SK-N-SH treated with all-trans-retinoic acid at 6 μM for 48 hours (cell line): ENCODE results near the gene MAST4.

Source experiments
- ATAC-seq: fragments of 200-7000 bp; cut with Tn5 transposase; 3 replicates; pipeline ENCODE4 v1.9.1; 2020; ENCODE audit warnings: mild to moderate bottlenecking, moderate library complexity
- ARNTL ChIP-seq: fragments of 450-650 bp; formaldehyde crosslinking; IDR thresholded peaks from 2 replicates; pipeline ENCODE4 v1.5.0; 2020; ENCODE audit warnings: low read depth, mild to moderate bottlenecking, moderate library complexity, borderline replicate concordance
- BACH2 ChIP-seq: fragments of 250-450 bp; sonication (Bioruptor Pico); IDR thresholded peaks from 2 replicates; pipeline ENCODE4 v1.9.0; 2021; ENCODE audit warnings: mild to moderate bottlenecking, borderline replicate concordance
- CSDC2 ChIP-seq: fragments of 250-450 bp; sonication (Bioruptor Pico); IDR thresholded peaks from 2 replicates; pipeline ENCODE4 v1.5.0; 2020; ENCODE audit warnings: mild to moderate bottlenecking, moderate library complexity
- ESRRG ChIP-seq: fragments of 250-450 bp; sonication (Bioruptor Pico); IDR thresholded peaks from 2 replicates; pipeline ENCODE4 v1.6.1; 2021; ENCODE audit warnings: mild to moderate bottlenecking
- GLIS3 ChIP-seq: fragments of 250-450 bp; sonication (Bioruptor Pico); IDR thresholded peaks from 2 replicates; pipeline ENCODE4 v1.5.0; 2020; ENCODE audit warnings: mild to moderate bottlenecking, moderate library complexity
- ISL1 ChIP-seq: fragments of 250-450 bp; sonication (Bioruptor Pico); IDR thresholded peaks from 2 replicates; pipeline ENCODE4 v2.1.2; 2022; ENCODE audit warnings: mild to moderate bottlenecking, moderate library complexity
- PPARA ChIP-seq: fragments of 250-450 bp; sonication (Bioruptor Pico); IDR thresholded peaks from 2 replicates; pipeline ENCODE4 v1.5.0; 2020; ENCODE audit warnings: mild to moderate bottlenecking, borderline replicate concordance
- SNAI2 ChIP-seq: fragments of 250-450 bp; sonication (Bioruptor Pico); IDR thresholded peaks from 2 replicates; pipeline ENCODE4 v1.5.0; 2020; ENCODE audit warnings: mild to moderate bottlenecking, moderate library complexity
- TOX ChIP-seq: fragments of 250-450 bp; sonication (Bioruptor Pico); IDR thresholded peaks from 2 replicates; pipeline ENCODE4 v1.8.0; 2021; ENCODE audit warnings: mild to moderate bottlenecking, moderate library complexity, borderline replicate concordance
- ZC3H10 ChIP-seq: fragments of 250-450 bp; sonication (Bioruptor Pico); IDR thresholded peaks from 2 replicates; pipeline ENCODE4 v1.5.1; 2021; ENCODE audit warnings: mild to moderate bottlenecking, moderate library complexity
- ZFP3 ChIP-seq: fragments of 250-450 bp; sonication (Bioruptor Pico); IDR thresholded peaks from 2 replicates; pipeline ENCODE4 v1.5.0; 2020; ENCODE audit warnings: mild to moderate bottlenecking, moderate library complexity
- ZFP30 ChIP-seq: fragments of 450-650 bp; formaldehyde crosslinking; IDR thresholded peaks from 2 replicates; pipeline ENCODE4 v1.5.0; 2022; ENCODE audit warnings: mild to moderate bottlenecking, moderate library complexity
- ZNF565 ChIP-seq: fragments of 450-650 bp; formaldehyde crosslinking; conservative IDR thresholded peaks from 2 replicates; pipeline ENCODE4 v1.5.0; 2020; ENCODE audit warnings: low read depth, mild to moderate bottlenecking, moderate library complexity
- ZNF8 ChIP-seq: fragments of 450-650 bp; formaldehyde crosslinking; IDR thresholded peaks from 2 replicates; pipeline ENCODE4 v1.5.0; 2020; ENCODE audit warnings: mild to moderate bottlenecking, moderate library complexity
- TF ChIP-seq, protein P1 (sequence below): fragments of 250-450 bp; sonication (Bioruptor Pico); IDR thresholded peaks from 2 replicates; pipeline ENCODE4 v1.5.0; 2020; ENCODE audit warnings: mild to moderate bottlenecking, moderate library complexity
- TF ChIP-seq, protein P2 (sequence below): fragments of 250-450 bp; sonication (Bioruptor Pico); IDR thresholded peaks from 2 replicates; pipeline ENCODE4 v1.8.0; 2020; ENCODE audit warnings: mild to moderate bottlenecking, moderate library complexity, borderline replicate concordance
- TF ChIP-seq, protein P3 (sequence below): fragments of 250-450 bp; sonication (Bioruptor Pico); IDR thresholded peaks from 2 replicates; pipeline ENCODE4 v1.8.0; 2021; ENCODE audit warnings: low read depth, mild to moderate bottlenecking, moderate library complexity, borderline replicate concordance
- TF ChIP-seq, protein P4 (sequence below): fragments of 250-450 bp; sonication (Bioruptor Pico); IDR thresholded peaks from 2 replicates; pipeline ENCODE4 v1.5.1; 2021; ENCODE audit warnings: mild to moderate bottlenecking, moderate library complexity

Gene MAST4

DNA sequence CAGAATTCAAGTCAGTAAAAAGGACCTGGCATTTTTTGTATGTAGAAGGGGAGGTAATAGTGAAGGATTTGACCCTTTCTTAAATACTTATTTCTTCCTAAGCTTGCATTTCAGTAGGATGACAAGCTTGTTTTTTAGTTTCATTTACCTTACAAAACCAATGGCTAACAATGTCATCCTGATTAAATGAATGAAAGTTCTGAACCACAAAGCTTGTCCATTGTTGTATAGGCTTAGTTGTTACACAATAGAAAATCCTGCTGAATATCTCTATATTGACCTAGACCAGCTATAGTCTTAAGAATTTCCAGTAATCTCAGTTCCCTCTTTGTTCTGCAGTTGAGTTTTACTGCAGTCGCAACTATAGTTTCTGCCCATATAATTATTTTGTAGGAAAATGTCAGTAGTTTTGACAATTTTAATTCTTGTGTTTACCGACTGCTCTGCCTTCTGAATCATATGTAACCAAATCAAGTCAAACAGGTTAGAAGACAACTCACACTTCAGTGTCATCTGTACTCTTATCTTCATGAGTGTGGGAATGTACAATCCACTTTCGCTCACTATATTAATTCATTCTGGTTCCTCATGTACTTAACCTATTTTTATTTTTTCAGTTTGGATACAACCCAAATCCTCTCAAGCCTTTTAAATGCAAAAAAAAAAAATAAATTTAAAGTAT, 404.7 kb downstream of the MAST4 start:
- ATAC-seq = no peak
- TF ChIP-seq ZFP30 (CRISPR knock-in tag) (no peak), CSDC2 (CRISPR knock-in tag) (no peak), GLIS3 (CRISPR knock-in tag) (no peak), ZNF8 (CRISPR knock-in tag) (no peak), ZNF565 (CRISPR knock-in tag) (no peak), SNAI2 (CRISPR knock-in tag) (no peak)

DNA sequence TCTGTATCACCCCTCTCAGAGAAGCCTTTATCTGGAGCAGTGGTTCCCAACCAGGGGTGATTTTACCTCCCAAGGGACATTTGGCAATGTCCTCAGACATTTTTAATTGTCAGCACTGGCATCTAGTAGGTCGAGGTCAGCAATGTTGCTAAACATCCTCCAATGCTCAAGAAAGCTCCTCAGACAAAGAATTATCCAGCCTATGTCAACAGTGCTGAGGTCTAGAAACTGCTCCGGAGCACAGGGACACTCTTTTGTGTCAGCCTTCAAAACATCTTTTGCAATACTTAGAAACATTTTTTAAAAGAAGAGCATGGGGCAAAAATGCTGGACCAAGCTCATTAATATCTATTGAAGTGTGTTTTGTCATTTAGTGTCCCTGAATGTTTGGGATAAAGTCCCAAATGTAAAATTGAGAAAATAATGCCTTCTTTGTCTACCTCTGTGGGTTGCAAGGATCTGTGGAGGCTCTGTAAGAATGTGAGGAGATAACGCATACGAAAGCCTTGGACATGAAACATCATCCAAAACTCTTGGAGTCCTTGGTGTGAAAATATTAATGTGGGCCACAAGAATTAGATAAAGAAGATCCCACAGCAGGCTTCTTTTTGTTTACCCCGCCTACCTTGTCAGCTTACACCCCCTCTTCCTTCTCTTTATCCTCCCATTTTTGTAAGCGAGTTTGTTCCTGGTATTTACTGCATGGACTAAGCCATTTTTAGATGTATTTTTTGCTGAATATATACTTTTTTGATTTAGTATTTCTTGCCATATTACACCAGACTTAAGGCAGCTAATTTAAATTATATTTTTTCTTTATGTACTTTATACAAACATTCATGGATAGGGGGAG, 406.9 kb downstream of the MAST4 start:
- no peak for ATAC-seq
- TF ChIP-seq ARNTL (CRISPR knock-in tag) (no peak), ESRRG (CRISPR knock-in tag) (no peak), ZFP3 (no peak), ZFP30 (CRISPR knock-in tag) (no peak), TOX (CRISPR knock-in tag) (no peak), GLIS3 (CRISPR knock-in tag) (no peak), ISL1 (CRISPR knock-in tag) (no peak), ZNF565 (CRISPR knock-in tag) (no peak)
- TF ChIP-seq, protein P1, sequence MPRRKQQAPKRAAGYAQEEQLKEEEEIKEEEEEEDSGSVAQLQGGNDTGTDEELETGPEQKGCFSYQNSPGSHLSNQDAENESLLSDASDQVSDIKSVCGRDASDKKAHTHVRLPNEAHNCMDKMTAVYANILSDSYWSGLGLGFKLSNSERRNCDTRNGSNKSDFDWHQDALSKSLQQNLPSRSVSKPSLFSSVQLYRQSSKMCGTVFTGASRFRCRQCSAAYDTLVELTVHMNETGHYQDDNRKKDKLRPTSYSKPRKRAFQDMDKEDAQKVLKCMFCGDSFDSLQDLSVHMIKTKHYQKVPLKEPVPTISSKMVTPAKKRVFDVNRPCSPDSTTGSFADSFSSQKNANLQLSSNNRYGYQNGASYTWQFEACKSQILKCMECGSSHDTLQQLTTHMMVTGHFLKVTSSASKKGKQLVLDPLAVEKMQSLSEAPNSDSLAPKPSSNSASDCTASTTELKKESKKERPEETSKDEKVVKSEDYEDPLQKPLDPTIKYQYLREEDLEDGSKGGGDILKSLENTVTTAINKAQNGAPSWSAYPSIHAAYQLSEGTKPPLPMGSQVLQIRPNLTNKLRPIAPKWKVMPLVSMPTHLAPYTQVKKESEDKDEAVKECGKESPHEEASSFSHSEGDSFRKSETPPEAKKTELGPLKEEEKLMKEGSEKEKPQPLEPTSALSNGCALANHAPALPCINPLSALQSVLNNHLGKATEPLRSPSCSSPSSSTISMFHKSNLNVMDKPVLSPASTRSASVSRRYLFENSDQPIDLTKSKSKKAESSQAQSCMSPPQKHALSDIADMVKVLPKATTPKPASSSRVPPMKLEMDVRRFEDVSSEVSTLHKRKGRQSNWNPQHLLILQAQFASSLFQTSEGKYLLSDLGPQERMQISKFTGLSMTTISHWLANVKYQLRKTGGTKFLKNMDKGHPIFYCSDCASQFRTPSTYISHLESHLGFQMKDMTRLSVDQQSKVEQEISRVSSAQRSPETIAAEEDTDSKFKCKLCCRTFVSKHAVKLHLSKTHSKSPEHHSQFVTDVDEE (CRISPR knock-in tag) = no peak

DNA sequence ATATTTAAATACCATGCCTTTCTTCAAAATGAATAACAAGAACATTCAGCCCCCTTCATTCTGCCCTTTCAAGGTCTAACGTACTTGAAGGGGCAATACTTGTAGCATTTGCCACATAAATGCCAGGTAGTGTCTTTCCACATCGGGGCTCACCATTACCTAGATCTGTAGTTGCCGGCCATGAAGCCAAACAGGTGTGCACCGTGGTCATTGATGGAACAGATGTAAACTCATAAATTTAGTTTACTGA, 407.4 kb downstream of the MAST4 start:
- TF ChIP-seq BACH2 (CRISPR knock-in tag) (no peak), ZNF565 (CRISPR knock-in tag) (no peak), ISL1 (CRISPR knock-in tag) (no peak), ZFP30 (CRISPR knock-in tag) (no peak), ZC3H10 (CRISPR knock-in tag) (no peak), ZNF8 (CRISPR knock-in tag) (no peak), PPARA (CRISPR knock-in tag) (no peak), TOX (CRISPR knock-in tag) (no peak), ZFP3 (no peak), SNAI2 (CRISPR knock-in tag) (no peak), ARNTL (CRISPR knock-in tag) (no peak), CSDC2 (CRISPR knock-in tag) (no peak)
- TF ChIP-seq, protein P2, sequence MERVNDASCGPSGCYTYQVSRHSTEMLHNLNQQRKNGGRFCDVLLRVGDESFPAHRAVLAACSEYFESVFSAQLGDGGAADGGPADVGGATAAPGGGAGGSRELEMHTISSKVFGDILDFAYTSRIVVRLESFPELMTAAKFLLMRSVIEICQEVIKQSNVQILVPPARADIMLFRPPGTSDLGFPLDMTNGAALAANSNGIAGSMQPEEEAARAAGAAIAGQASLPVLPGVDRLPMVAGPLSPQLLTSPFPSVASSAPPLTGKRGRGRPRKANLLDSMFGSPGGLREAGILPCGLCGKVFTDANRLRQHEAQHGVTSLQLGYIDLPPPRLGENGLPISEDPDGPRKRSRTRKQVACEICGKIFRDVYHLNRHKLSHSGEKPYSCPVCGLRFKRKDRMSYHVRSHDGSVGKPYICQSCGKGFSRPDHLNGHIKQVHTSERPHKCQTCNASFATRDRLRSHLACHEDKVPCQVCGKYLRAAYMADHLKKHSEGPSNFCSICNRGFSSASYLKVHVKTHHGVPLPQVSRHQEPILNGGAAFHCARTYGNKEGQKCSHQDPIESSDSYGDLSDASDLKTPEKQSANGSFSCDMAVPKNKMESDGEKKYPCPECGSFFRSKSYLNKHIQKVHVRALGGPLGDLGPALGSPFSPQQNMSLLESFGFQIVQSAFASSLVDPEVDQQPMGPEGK = no peak
- TF ChIP-seq, protein P3, sequence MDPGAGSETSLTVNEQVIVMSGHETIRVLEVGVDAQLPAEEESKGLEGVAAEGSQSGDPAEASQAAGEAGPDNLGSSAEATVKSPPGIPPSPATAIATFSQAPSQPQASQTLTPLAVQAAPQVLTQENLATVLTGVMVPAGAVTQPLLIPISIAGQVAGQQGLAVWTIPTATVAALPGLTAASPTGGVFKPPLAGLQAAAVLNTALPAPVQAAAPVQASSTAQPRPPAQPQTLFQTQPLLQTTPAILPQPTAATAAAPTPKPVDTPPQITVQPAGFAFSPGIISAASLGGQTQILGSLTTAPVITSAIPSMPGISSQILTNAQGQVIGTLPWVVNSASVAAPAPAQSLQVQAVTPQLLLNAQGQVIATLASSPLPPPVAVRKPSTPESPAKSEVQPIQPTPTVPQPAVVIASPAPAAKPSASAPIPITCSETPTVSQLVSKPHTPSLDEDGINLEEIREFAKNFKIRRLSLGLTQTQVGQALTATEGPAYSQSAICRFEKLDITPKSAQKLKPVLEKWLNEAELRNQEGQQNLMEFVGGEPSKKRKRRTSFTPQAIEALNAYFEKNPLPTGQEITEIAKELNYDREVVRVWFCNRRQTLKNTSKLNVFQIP (CRISPR knock-in tag) = no peak
- TF ChIP-seq, protein P4, sequence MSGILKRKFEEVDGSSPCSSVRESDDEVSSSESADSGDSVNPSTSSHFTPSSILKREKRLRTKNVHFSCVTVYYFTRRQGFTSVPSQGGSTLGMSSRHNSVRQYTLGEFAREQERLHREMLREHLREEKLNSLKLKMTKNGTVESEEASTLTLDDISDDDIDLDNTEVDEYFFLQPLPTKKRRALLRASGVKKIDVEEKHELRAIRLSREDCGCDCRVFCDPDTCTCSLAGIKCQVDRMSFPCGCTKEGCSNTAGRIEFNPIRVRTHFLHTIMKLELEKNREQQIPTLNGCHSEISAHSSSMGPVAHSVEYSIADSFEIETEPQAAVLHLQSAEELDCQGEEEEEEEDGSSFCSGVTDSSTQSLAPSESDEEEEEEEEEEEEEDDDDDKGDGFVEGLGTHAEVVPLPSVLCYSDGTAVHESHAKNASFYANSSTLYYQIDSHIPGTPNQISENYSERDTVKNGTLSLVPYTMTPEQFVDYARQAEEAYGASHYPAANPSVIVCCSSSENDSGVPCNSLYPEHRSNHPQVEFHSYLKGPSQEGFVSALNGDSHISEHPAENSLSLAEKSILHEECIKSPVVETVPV (CRISPR knock-in tag) = no peak
- TF ChIP-seq, protein P1 (CRISPR knock-in tag) = no peak
- ATAC-seq = no peak
